Small intestine (tissue), 7 donors: ENCODE measurements around the gene ACTL7B. TPM values are rescaled to one million over a fixed set of nuclear protein-coding genes. Genes with fewer than 3 reads are reported as not detected.
"Not testable (repeated sequence)": the region's sequence is repeated elsewhere in the genome, so short reads cannot be mapped to it uniquely, and the experiment has no call there.

Source experiments
- DNase-seq, 2 donors: peaks; one replicate each; pipeline versions ENCODE4 v3.0.0 to v3.0.0-alpha.2; 2013
- FAIRE-seq: peaks from 2 replicates; lab custom pipeline; 2012; peaks lifted over from hg19 to GRCh38; lab: Jason Lieb, UNC
- H3K27ac ChIP-seq, 3 donors: one replicate each; pipeline ENCODE4 v1.5.1; 2013; ENCODE audit warnings: low read length in 2 of 3, mild to moderate bottlenecking in 2 of 3, control low read depth in 1 of 3, inconsistent platforms in 1 of 3, low read depth in 1 of 3, moderate library complexity in 1 of 3
- H3K27me3 ChIP-seq, 3 donors: one replicate each; pipeline ENCODE4 v1.6.1; 2013; ENCODE audit warnings: low read length in 3 of 3, inconsistent platforms in 1 of 3; ENCODE audit not compliant: control insufficient read depth in 3 of 3, insufficient read depth in 3 of 3
- H3K36me3 ChIP-seq, 3 donors: one replicate each; pipeline ENCODE4 v1.6.1; 2013; ENCODE audit warnings: low read length in 3 of 3, inconsistent platforms in 1 of 3, low read depth in 1 of 3, mild to moderate bottlenecking in 1 of 3, moderate library complexity in 1 of 3; ENCODE audit not compliant: control insufficient read depth in 3 of 3, insufficient read depth in 2 of 3
- H3K4me1 ChIP-seq, 3 donors: one replicate each; pipeline ENCODE4 v1.6.1; 2013; ENCODE audit warnings: low read length in 2 of 3, inconsistent platforms in 1 of 3, low read depth in 1 of 3, mild to moderate bottlenecking in 1 of 3, moderate library complexity in 1 of 3; ENCODE audit not compliant: control insufficient read depth in 3 of 3, insufficient read depth in 2 of 3
- H3K4me3 ChIP-seq, 3 donors: one replicate each; pipeline ENCODE4 v1.5.1; 2013; ENCODE audit warnings: low read length in 3 of 3, control low read depth in 1 of 3, inconsistent platforms in 1 of 3, low read depth in 1 of 3, mild to moderate bottlenecking in 1 of 3, moderate library complexity in 1 of 3
- H3K9me3 ChIP-seq, 2 donors: one replicate each; pipeline ENCODE4 v1.6.1; 2013; ENCODE audit warnings: low read depth in 1 of 2, low read length in 1 of 2; ENCODE audit not compliant: control insufficient read depth in 2 of 2, insufficient read depth in 1 of 2
- WGBS, 3 donors: extraction: QIAGEN DNeasy Blood & Tissue Kit; methylation state at CpG; one replicate each; pipeline ENCODE4 v1.1.7; 2013; 5-methylcytosine and 5-hydroxymethylcytosine counted together
- polyA plus RNA-seq, 4 donors: library from polyadenylated mRNA; stranded (reverse) in 3 of 4; unstranded in 1 of 4; fragments of 200-250 nt in 3 of 4; fragments of 120-200 nt in 1 of 4; gene quantifications; one replicate each; pipeline versions ENCODE4 v1.2.1 to v1.2.3, GENCODE V29; 2013
- donor health status: healthy with polysubstance abuse.
- donor health status: control.
- donor health status: control.
- donor health status: Bipolar disorder and iron deficiency.
- donor health status: healthy.

The ACTL7B gene
- polyA plus RNA-seq, 4 donors = not detected

- H3K9me3 ChIP-seq = no peaks in the 10 kb centered on the region
- H3K4me1 ChIP-seq = no peaks in the 10 kb centered on the region
- no peaks in the 10 kb centered on the region for H3K36me3 ChIP-seq
- no peaks in the 10 kb centered on the region for H3K27me3 ChIP-seq
- WGBS, 3 donors = 95 to 98% (median 96%) methylated on average over 25 of the region's 25 CpGs
- no peak for DNase-seq
- FAIRE-seq = no peak
- H3K4me3 ChIP-seq = no peak overlapping the region
- no peak overlapping the region for H3K27ac ChIP-seq
Observed at GRCh38 chr9:108855529-108855886, 278 bp downstream of the ACTL7B start.

DNA sequence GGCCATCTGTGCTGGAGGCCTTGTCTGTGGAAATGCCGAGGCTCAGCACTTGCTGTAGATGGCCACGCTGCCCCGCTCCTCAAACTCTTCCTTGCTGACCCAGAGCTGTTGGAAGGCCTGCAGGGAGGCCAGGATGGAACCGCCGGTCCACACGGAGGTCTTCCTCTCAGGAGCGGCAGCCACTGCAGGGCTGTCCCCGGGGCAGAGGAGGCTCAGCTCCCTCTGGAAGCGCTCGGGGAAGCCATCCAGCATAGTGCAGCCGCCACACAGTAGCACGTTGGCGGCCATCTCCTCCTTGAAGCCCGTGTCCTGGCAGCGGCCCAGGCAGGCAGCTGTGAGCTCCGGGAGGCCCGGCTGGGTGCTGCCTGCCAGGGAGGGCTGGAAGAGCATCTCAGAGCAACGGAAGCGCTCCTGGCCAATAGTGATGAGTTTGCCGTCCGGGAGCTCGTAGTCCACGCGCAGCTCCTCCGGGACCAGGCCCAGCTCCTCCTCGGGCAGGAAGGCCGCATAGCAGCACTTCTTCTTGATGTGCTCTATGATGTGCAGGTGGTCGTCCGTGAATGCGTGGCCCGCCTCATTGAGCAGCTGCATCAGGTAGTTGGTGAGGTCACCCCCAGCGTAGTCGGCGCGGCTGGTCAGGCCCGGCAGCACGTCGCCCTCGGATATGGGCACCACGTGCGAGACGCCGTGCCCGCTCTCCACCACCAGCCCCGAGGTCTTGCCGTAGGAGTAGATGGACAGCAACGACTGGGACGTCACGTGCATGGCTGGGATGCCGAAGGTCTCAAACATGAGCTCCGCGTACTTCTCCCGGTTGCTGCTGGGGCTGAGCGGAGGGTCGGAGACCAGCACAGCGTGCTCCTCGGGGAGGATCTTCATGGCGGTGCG is 901 bp downstream of the ACTL7B start:
- H3K27ac ChIP-seq = no peak overlapping the region
- no peaks in the 10 kb centered on the region for H3K27me3 ChIP-seq
- no peaks in the 10 kb centered on the region for H3K9me3 ChIP-seq
- DNase-seq (no peak), FAIRE-seq (no peak)
- no peak overlapping the region for H3K4me3 ChIP-seq
- H3K4me1 ChIP-seq = no peaks in the 10 kb centered on the region
- WGBS, 3 donors = 89 to 94% (median 92%) methylated on average over 58 to 59 of the region's 59 CpGs
- no peaks in the 10 kb centered on the region for H3K36me3 ChIP-seq

- no peaks in the 10 kb centered on the region for H3K9me3 ChIP-seq
- H3K27ac ChIP-seq = no peak overlapping the region
- no peaks in the 10 kb centered on the region for H3K27me3 ChIP-seq
- no peaks in the 10 kb centered on the region for H3K36me3 ChIP-seq
- DNase-seq = no peak
- 86 to 97% (median 94%) methylated on average over 3 of the region's 3 CpGs for WGBS, 3 donors
- FAIRE-seq = no peak
- H3K4me1 ChIP-seq = no peaks in the 10 kb centered on the region
- H3K4me3 ChIP-seq = no peak overlapping the region
Observed at GRCh38 chr9:108854094-108854493, 1.7 kb downstream of the ACTL7B start.

DNA sequence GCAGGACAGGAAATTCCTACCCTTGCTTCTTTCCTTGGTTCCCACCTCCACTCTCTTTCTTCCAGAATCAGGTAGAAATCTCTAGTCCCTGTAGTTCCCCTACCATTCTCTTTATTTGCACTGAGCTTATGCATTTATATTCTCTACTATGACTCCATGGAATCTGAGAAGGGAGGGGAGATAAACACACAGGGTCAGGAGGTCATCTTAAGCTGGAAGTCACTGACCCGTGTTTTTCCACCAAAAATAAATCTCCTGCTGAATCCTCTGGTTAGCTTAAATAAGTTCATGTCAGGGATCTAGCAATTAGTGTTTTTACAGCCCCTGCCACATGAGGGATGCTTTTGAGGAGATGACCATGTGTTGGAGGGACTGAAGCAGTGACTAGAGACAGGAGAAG is 3.7 kb downstream of the ACTL7B start:
- FAIRE-seq = no peak
- no peak overlapping the region for H3K27ac ChIP-seq
- no peaks in the 10 kb centered on the region for H3K9me3 ChIP-seq
- no peaks in the 10 kb centered on the region for H3K4me1 ChIP-seq
- no peaks in the 10 kb centered on the region for H3K27me3 ChIP-seq
- 11 to 25% (median 19%) methylated on average over 1 of the region's 1 CpG for WGBS, 3 donors
- no peak overlapping the region for H3K4me3 ChIP-seq
- H3K36me3 ChIP-seq = no peaks in the 10 kb centered on the region
- DNase-seq = no peak

- H3K9me3 ChIP-seq = no peaks in the 10 kb centered on the region
- DNase-seq = no peak
- no peak for FAIRE-seq
- no peak overlapping the region for H3K27ac ChIP-seq
- H3K36me3 ChIP-seq = no peaks in the 10 kb centered on the region
- no peaks in the 10 kb centered on the region for H3K27me3 ChIP-seq
- H3K4me1 ChIP-seq = no peaks in the 10 kb centered on the region
- no peak overlapping the region for H3K4me3 ChIP-seq
- 74 to 91% (median 79%) methylated on average over 3 of the region's 3 CpGs for WGBS, 3 donors
Observed at GRCh38 chr9:108851138-108851537, 4.6 kb downstream of the ACTL7B start.

GRCh38 chr9:108850293-108850897 is 5.4 kb downstream of the ACTL7B start:
- Histone ChIP-seq H3K4me1 (no peaks in the 10 kb centered on the region), H3K9me3 (no peaks in the 10 kb centered on the region), H3K36me3 (no peaks in the 10 kb centered on the region), H3K27ac (no peak overlapping the region), H3K27me3 (no peaks in the 10 kb centered on the region), H3K4me3 (no peak overlapping the region)
- 94 to 99% (median 95%) methylated on average over 3 of the region's 3 CpGs for WGBS, 3 donors
- DNase-seq (peak; percentile 5 to 38), FAIRE-seq (no peak)

GRCh38 chr9:108848296-108848695 is 7.5 kb downstream of the ACTL7B start:
- not testable (repeated sequence) for H3K27me3 ChIP-seq, H3K4me3 ChIP-seq, H3K27ac ChIP-seq, DNase-seq, H3K4me1 ChIP-seq, H3K36me3 ChIP-seq, FAIRE-seq, H3K9me3 ChIP-seq
- 93 to 97% (median 93%) methylated on average over 8 of the region's 8 CpGs for WGBS, 3 donors

GRCh38 chr9:108845947-108846346 is 9.8 kb downstream of the ACTL7B start:
- Histone ChIP-seq H3K27ac (no peak overlapping the region), H3K4me3 (no peak overlapping the region), H3K36me3 (no peaks in the 10 kb centered on the region), H3K27me3 (no peaks in the 10 kb centered on the region), H3K4me1 (no peaks in the 10 kb centered on the region), H3K9me3 (no peaks in the 10 kb centered on the region)
- DNase-seq (no peak), FAIRE-seq (no peak)
- 86 to 89% (median 86%) methylated on average over 2 of the region's 2 CpGs for WGBS, 3 donors
